Endodermal cell (in vitro differentiated cells): Measurements from ENCODE around the gene FBXO46. TPM values are rescaled to one million over a fixed set of nuclear protein-coding genes. Genes with fewer than 3 reads are reported as not detected.

Experiments
- DNase-seq: peaks from one replicate; pipeline ENCODE4 v3.0.0-alpha.2; 2017
- H3K27ac ChIP-seq: 2 replicates; pipeline ENCODE4 v1.5.1; 2013; ENCODE audit warnings: mild to moderate bottlenecking, low read depth, low read length, moderate library complexity
- H3K27me3 ChIP-seq: 2 replicates; pipeline ENCODE4 v1.6.1; 2013; ENCODE audit warnings: mild to moderate bottlenecking, low read length, moderate library complexity; ENCODE audit not compliant: insufficient read depth, control insufficient read depth, poor library complexity, severe bottlenecking
- H3K36me3 ChIP-seq: 2 replicates; pipeline ENCODE4 v1.7.0; 2013; ENCODE audit warnings: mild to moderate bottlenecking, low read length, moderate library complexity; ENCODE audit not compliant: control insufficient read depth, insufficient read depth
- H3K4me1 ChIP-seq: one replicate; pipeline ENCODE4 v1.7.0; 2013; ENCODE audit warnings: low read length; ENCODE audit not compliant: control insufficient read depth, insufficient read depth
- H3K4me3 ChIP-seq: 2 replicates; pipeline ENCODE4 v1.5.1; 2013; ENCODE audit warnings: mild to moderate bottlenecking, low read length, moderate library complexity
- H3K9ac ChIP-seq: 2 replicates; pipeline ENCODE4 v1.6.1; 2013; ENCODE audit warnings: mild to moderate bottlenecking, low read length, moderate library complexity; ENCODE audit not compliant: poor library complexity, severe bottlenecking; ENCODE audit errors: extremely low read depth
- H3K9me3 ChIP-seq: 2 replicates; pipeline ENCODE4 v1.6.1; 2013; ENCODE audit warnings: mild to moderate bottlenecking, low read length, moderate library complexity; ENCODE audit not compliant: control insufficient read depth
- H3K27ac Mint-ChIP-seq: 2 replicates; pipeline ENCODE4 v1.8.0; 2020; ENCODE audit warnings: mixed read lengths
- H3K27me3 Mint-ChIP-seq: 2 replicates; pipeline ENCODE4 v1.8.0; 2021; ENCODE audit warnings: mild to moderate bottlenecking, mixed read lengths; ENCODE audit not compliant: insufficient read depth
- H3K36me3 Mint-ChIP-seq: 2 replicates; pipeline ENCODE4 v1.8.0; 2020; ENCODE audit warnings: low read depth, mixed read lengths
- H3K4me1 Mint-ChIP-seq: 2 replicates; pipeline ENCODE4 v1.8.0; 2020; ENCODE audit warnings: mixed read lengths
- H3K4me3 Mint-ChIP-seq: 2 replicates; pipeline ENCODE4 v1.8.0; 2020; ENCODE audit warnings: mild to moderate bottlenecking, moderate library complexity, mixed read lengths
- H3K9me3 Mint-ChIP-seq: 2 replicates; pipeline ENCODE4 v1.8.0; 2020; ENCODE audit warnings: mild to moderate bottlenecking, mixed read lengths
- CTCF ChIP-seq: fragments of 200-600 bp; sonication (generic); conservative IDR thresholded peaks from 2 replicates; pipeline ENCODE4 v1.5.0; 2021; ENCODE audit warnings: antibody characterized with exemption, mild to moderate bottlenecking
- WGBS, 2 experiments: methylation state at CpG; one replicate each; pipeline versions ENCODE4 v1.1.5 to v1.1.7; 2013; ENCODE audit warnings: missing lambda C conversion rate in 2 of 2, mixed read lengths in 1 of 2; ENCODE audit not compliant: insufficient coverage in 1 of 2, insufficient read length in 1 of 2; 5-methylcytosine and 5-hydroxymethylcytosine counted together
- total RNA-seq, 2 donors: library from RNA; stranded (reverse); fragmentation: NEBNext Ultra II Directional in 1 of 2; extraction: Animal tissue kit (Norgen Biotek cat#: 25700) in 1 of 2; gene quantifications; 2 replicates in 1 of 2; 3 replicates in 1 of 2; pipeline ENCODE4 v1.2.1, GENCODE V29; 2021

Gene FBXO46
- total RNA-seq, 2 donors from 2014 or later: 36.5 to 42.8 TPM

- no peak for DNase-seq
- no peak overlapping the region for H3K4me3 Mint-ChIP-seq
- H3K36me3 Mint-ChIP-seq: no peaks in the 10 kb centered on the region
- WGBS, 2 experiments: 90 to 100% methylated on average over 5 of the region's 5 CpGs
- no peak overlapping the region for H3K27ac ChIP-seq
- peaks cover 4% of the 10 kb centered on the region for H3K27me3 Mint-ChIP-seq
- no peaks in the 10 kb centered on the region for H3K4me1 ChIP-seq
- no peak overlapping the region for H3K9ac ChIP-seq
- no peaks in the 10 kb centered on the region for H3K4me1 Mint-ChIP-seq
- H3K9me3 ChIP-seq: no peaks in the 10 kb centered on the region
- no peak overlapping the region for H3K27ac Mint-ChIP-seq
- no peaks in the 10 kb centered on the region for H3K36me3 ChIP-seq
- H3K4me3 ChIP-seq: no peak overlapping the region
- no peaks in the 10 kb centered on the region for H3K27me3 ChIP-seq
- no peak for TF ChIP-seq CTCF
- no peaks in the 10 kb centered on the region for H3K9me3 Mint-ChIP-seq
Measured at GRCh38 chr19:45747513-45747912, 16.8 kb upstream of the FBXO46 start.

GRCh38 chr19:45746866-45747265 is 16.2 kb upstream of the FBXO46 start:
- TF ChIP-seq CTCF: no peak
- Histone ChIP-seq H3K27ac (no peak overlapping the region), H3K27me3 (no peaks in the 10 kb centered on the region), H3K4me3 (no peak overlapping the region), H3K9me3 (no peaks in the 10 kb centered on the region), H3K9ac (no peak overlapping the region), H3K36me3 (no peaks in the 10 kb centered on the region), H3K4me1 (no peaks in the 10 kb centered on the region)
- 90 to 91% methylated on average over 4 to 5 of the region's 5 CpGs for WGBS, 2 experiments
- Mint-ChIP-seq H3K36me3 (no peaks in the 10 kb centered on the region), H3K4me3 (no peak overlapping the region), H3K9me3 (no peaks in the 10 kb centered on the region), H3K4me1 (no peaks in the 10 kb centered on the region), H3K27me3 (peaks cover 4% of the 10 kb centered on the region), H3K27ac (no peak overlapping the region)
- DNase-seq: no peak

GRCh38 chr19:45745606-45746005 is 14.9 kb upstream of the FBXO46 start:
- H3K4me1 ChIP-seq: no peaks in the 10 kb centered on the region
- no peak for DNase-seq
- no peak overlapping the region for H3K27ac ChIP-seq
- no peaks in the 10 kb centered on the region for H3K9me3 ChIP-seq
- TF ChIP-seq CTCF: no peak
- Mint-ChIP-seq H3K9me3 (no peaks in the 10 kb centered on the region), H3K27me3 (peaks cover 4% of the 10 kb centered on the region), H3K4me3 (no peak overlapping the region), H3K4me1 (no peaks in the 10 kb centered on the region), H3K36me3 (no peaks in the 10 kb centered on the region), H3K27ac (no peak overlapping the region)
- H3K9ac ChIP-seq: no peak overlapping the region
- H3K36me3 ChIP-seq: no peaks in the 10 kb centered on the region
- H3K27me3 ChIP-seq: no peaks in the 10 kb centered on the region
- no peak overlapping the region for H3K4me3 ChIP-seq
- WGBS, 2 experiments: 86 to 93% methylated on average over 6 of the region's 6 CpGs
